Uterus (tissue), 2 donors: ENCODE data around the gene CTNND2.

Source experiments
- POLR2A ChIP-seq, 2 donors: fragments of 450-650 bp; IDR thresholded peaks; one replicate each; pipeline ENCODE4 v1.6.1; 2016; ENCODE audit warnings: antibody characterized with exemption in 2 of 2, mild to moderate bottlenecking in 1 of 2, moderate library complexity in 1 of 2
- TF ChIP-seq, protein P1 (sequence below), 4 experiments: fragments of 200-600 bp in 2 of 4; fragments of 450-650 bp in 2 of 4; sonication (generic) in 2 of 4; IDR thresholded peaks; one replicate each; pipeline ENCODE4 v1.5.1; 2016 to 2019; ENCODE audit warnings: antibody characterized with exemption in 4 of 4, mild to moderate bottlenecking in 2 of 4, moderate library complexity in 1 of 4

DNA sequence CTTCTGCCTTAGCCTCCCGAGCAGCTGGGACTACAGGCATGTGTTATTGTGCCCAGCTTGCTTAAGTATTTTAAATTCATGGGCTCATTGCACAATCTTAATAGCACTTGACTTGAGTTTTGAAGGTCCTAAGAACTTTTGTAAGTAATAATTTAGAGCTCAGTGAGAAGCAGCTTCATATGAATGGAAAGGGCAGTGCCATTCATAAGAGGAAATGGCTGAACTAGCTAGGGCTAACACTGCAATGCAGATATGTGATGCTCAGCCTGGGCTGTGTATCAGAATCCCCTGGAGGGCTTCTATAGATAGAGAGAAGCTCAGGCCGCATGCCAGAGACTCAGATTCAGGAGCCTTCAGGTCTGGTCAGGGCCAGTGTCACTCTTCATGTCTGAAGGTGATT is 847.7 kb downstream of the CTNND2 start:
- TF ChIP-seq, protein P1, sequence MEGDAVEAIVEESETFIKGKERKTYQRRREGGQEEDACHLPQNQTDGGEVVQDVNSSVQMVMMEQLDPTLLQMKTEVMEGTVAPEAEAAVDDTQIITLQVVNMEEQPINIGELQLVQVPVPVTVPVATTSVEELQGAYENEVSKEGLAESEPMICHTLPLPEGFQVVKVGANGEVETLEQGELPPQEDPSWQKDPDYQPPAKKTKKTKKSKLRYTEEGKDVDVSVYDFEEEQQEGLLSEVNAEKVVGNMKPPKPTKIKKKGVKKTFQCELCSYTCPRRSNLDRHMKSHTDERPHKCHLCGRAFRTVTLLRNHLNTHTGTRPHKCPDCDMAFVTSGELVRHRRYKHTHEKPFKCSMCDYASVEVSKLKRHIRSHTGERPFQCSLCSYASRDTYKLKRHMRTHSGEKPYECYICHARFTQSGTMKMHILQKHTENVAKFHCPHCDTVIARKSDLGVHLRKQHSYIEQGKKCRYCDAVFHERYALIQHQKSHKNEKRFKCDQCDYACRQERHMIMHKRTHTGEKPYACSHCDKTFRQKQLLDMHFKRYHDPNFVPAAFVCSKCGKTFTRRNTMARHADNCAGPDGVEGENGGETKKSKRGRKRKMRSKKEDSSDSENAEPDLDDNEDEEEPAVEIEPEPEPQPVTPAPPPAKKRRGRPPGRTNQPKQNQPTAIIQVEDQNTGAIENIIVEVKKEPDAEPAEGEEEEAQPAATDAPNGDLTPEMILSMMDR (IDR thresholded peaks at IDR 0.05) = no peak
- TF ChIP-seq POLR2A (IDR thresholded peaks at IDR 0.05) = no peak
